HCT116 (cell line): ENCODE results near the gene DCN. TPM values are rescaled to one million over a fixed set of nuclear protein-coding genes. Genes with fewer than 3 reads are reported as not detected.

Experiments used
- ATAC-seq: fragments of 200-7000 bp; cut with Tn5 transposase; 2 replicates; pipeline ENCODE4 v1.9.1; 2020; ENCODE audit warnings: mild to moderate bottlenecking, moderate library complexity
- Bru-seq: library from RNA; stranded (reverse); fragments of 400-500 nt; gene quantifications from one replicate; lab custom pipeline; 2021; lab: Mats Ljungman, UMichigan
- BruChase-seq, 2 experiments: library from RNA; stranded (reverse); fragments of 400-500 nt; gene quantifications; one replicate each; lab custom pipeline; 2021; lab: Mats Ljungman, UMichigan
- BruUV-seq: library from RNA; stranded (reverse); fragments of 400-500 nt; replicated peaks from 2 replicates; lab custom pipeline; 2021; lab: Mats Ljungman, UMichigan
- CTCF ChIA-PET: fragments of 300-600 bp; sonication (Branson Sonifier 250); formaldehyde crosslinking; loops from one replicate; lab custom pipeline; 2021; ENCODE audit warnings: antibody characterized with exemption; lab: Charles Lee
- POLR2A ChIA-PET: fragments of 300-600, 350-600 bp; sonication (Branson Sonifier 250); formaldehyde crosslinking; loops from one replicate; lab custom pipeline; 2021; ENCODE audit warnings: antibody characterized with exemption; lab: Charles Lee
- RAD21 ChIA-PET, 2 experiments: fragments of 300-600 bp; sonication (Branson Sonifier 250); formaldehyde crosslinking; loops; one replicate each; lab custom pipeline; 2023; ENCODE audit warnings: low total read pairs in 2 of 2; ENCODE audit not compliant: uncharacterized antibody in 2 of 2, unreplicated experiment in 2 of 2, low non-redundant PET in 1 of 2; lab: Charles Lee
- DNase-seq: peaks from one replicate; pipeline ENCODE4 v3.0.0-alpha.2; 2010; ENCODE audit warnings: low read depth, low spot score
- H2AFZ ChIP-seq: fragments of 200-600 bp; shearing (Covaris generic), sonication (generic); 2 replicates; pipeline ENCODE4 v1.6.1; 2017; ENCODE audit warnings: low read depth, mixed run types, mixed read lengths, antibody characterized with exemption, low read length; ENCODE audit not compliant: poor library complexity, severe bottlenecking
- H3K27ac ChIP-seq: 2 replicates; pipeline ENCODE4 v1.5.1; 2012; ENCODE audit warnings: low read depth, low read length
- H3K27me3 ChIP-seq: fragments of 200-600 bp; sonication (generic); 2 replicates; pipeline ENCODE4 v1.6.1; 2016; ENCODE audit warnings: mixed run types, low read length, mixed read lengths; ENCODE audit not compliant: insufficient read depth
- H3K36me3 ChIP-seq, 2 experiments: fragments of 200-500 bp in 1 of 2; fragments of 200-600 bp in 1 of 2; sonication (Bioruptor generic) in 1 of 2; sonication (generic) in 1 of 2; 2 replicates each; pipeline versions ENCODE4 v1.5.1 to v1.6.1; 2014 to 2016; ENCODE audit warnings: low read length in 2 of 2, inconsistent platforms in 1 of 2, mixed read lengths in 1 of 2, mixed run types in 1 of 2; ENCODE audit not compliant: insufficient read depth in 2 of 2, control insufficient read depth in 1 of 2
- H3K4me1 ChIP-seq, 2 experiments: fragments of 200-600 bp in 1 of 2; sonication (generic) in 1 of 2; 2 replicates each; pipeline versions ENCODE4 v1.5.1 to v1.6.1; 2012 to 2017; ENCODE audit warnings: low read length in 2 of 2, inconsistent platforms in 1 of 2, mild to moderate bottlenecking in 1 of 2, mixed read lengths in 1 of 2, mixed run types in 1 of 2, moderate library complexity in 1 of 2; ENCODE audit not compliant: insufficient read depth in 2 of 2, control insufficient read depth in 1 of 2
- H3K4me2 ChIP-seq: fragments of 200-600 bp; sonication (generic); 2 replicates; pipeline ENCODE4 v1.6.1; 2017; ENCODE audit warnings: mixed run types, low read length, mixed read lengths
- H3K4me3 ChIP-seq, 2 experiments: fragments of 200-600 bp in 1 of 2; sonication (generic) in 1 of 2; replicated peaks in 1 of 2; 2 replicates each; pipeline ENCODE4 v1.5.1; 2011 to 2016; ENCODE audit warnings: low read length in 2 of 2, control low read depth in 1 of 2, low read depth in 1 of 2, mild to moderate bottlenecking in 1 of 2, mixed read lengths in 1 of 2, mixed run types in 1 of 2
- H3K79me2 ChIP-seq: fragments of 200-600 bp; sonication (generic); 2 replicates; pipeline ENCODE4 v1.6.1; 2017; ENCODE audit warnings: mild to moderate bottlenecking, mixed run types, low read length, moderate library complexity, mixed read lengths; ENCODE audit not compliant: insufficient read depth
- H3K9ac ChIP-seq: fragments of 200-600 bp; sonication (generic); 2 replicates; pipeline ENCODE4 v1.6.1; 2016; ENCODE audit warnings: low read length, mixed read lengths
- H3K9me2 ChIP-seq: fragments of 200-600 bp; sonication (generic), shearing (Covaris generic); 2 replicates; pipeline ENCODE4 v1.6.1; 2017; ENCODE audit warnings: mixed run types, mild to moderate bottlenecking, moderate library complexity; ENCODE audit not compliant: insufficient read depth
- H3K9me3 ChIP-seq, 2 experiments: fragments of 200-500 bp in 1 of 2; fragments of 200-600 bp in 1 of 2; sonication (Bioruptor generic) in 1 of 2; sonication (generic) in 1 of 2; 2 replicates each; pipeline ENCODE4 v1.6.1; 2014 to 2017; ENCODE audit warnings: low read length in 2 of 2, mixed read lengths in 2 of 2, inconsistent platforms in 1 of 2, low read depth in 1 of 2, mild to moderate bottlenecking in 1 of 2, mixed run types in 1 of 2, moderate library complexity in 1 of 2; ENCODE audit not compliant: control insufficient read depth in 1 of 2, insufficient read depth in 1 of 2
- H4K20me1 ChIP-seq: fragments of 200-600 bp; sonication (generic), shearing (Covaris generic); 2 replicates; pipeline ENCODE4 v1.6.1; 2017; ENCODE audit warnings: mixed run types, mild to moderate bottlenecking, moderate library complexity; ENCODE audit not compliant: insufficient read depth
- ATF3 ChIP-seq: IDR thresholded peaks from 2 replicates; pipeline ENCODE4 v1.6.1; 2012
- CBX3 ChIP-seq: IDR thresholded peaks from 2 replicates; pipeline ENCODE4 v1.6.1; 2012; ENCODE audit warnings: low read depth
- EGR1 ChIP-seq: IDR thresholded peaks from 2 replicates; pipeline ENCODE4 v1.6.1; 2012; ENCODE audit warnings: low read depth
- ELF1 ChIP-seq: IDR thresholded peaks from 2 replicates; pipeline ENCODE4 v1.6.1; 2012; ENCODE audit warnings: low read depth, borderline replicate concordance
- EZH2phosphoT487 ChIP-seq: fragments of 200-600 bp; IDR thresholded peaks from 2 replicates; pipeline ENCODE4 v1.6.1; 2018; ENCODE audit warnings: antibody characterized with exemption, borderline replicate concordance
- MAX ChIP-seq: IDR thresholded peaks from 2 replicates; pipeline ENCODE4 v1.6.1; 2012
- POLR2AphosphoS5 ChIP-seq: IDR thresholded peaks from 2 replicates; pipeline ENCODE4 v1.6.1; 2011; ENCODE audit warnings: mild to moderate bottlenecking, low read depth, low read length, moderate library complexity
- SP1 ChIP-seq: IDR thresholded peaks from 2 replicates; pipeline ENCODE4 v1.6.1; 2012; ENCODE audit warnings: low read depth
- SRF ChIP-seq: IDR thresholded peaks from 2 replicates; pipeline ENCODE4 v1.6.1; 2012; ENCODE audit warnings: low read depth
- TCF7L2 ChIP-seq: IDR thresholded peaks from 2 replicates; pipeline ENCODE4 v1.7.0; 2011; ENCODE audit warnings: borderline replicate concordance, inconsistent platforms; ENCODE audit not compliant: insufficient read depth, insufficient read length; ENCODE audit errors: extremely low read depth
- YY1 ChIP-seq: IDR thresholded peaks from 2 replicates; pipeline ENCODE4 v1.6.1; 2011; ENCODE audit warnings: low read length, low read depth, moderate library complexity, mild to moderate bottlenecking; ENCODE audit not compliant: insufficient replicate concordance; ENCODE audit errors: extremely low read depth
- ZBTB33 ChIP-seq: IDR thresholded peaks from 2 replicates; pipeline ENCODE4 v1.6.1; 2011; ENCODE audit warnings: mild to moderate bottlenecking, low read length, moderate library complexity; ENCODE audit not compliant: insufficient replicate concordance; ENCODE audit errors: extremely low read depth
- intact Hi-C: fragments of 100-400 bp; cut with micrococcal nuclease; formaldehyde crosslinking; loops from 2 replicates; pipeline ENCODE4 v1.10.0; 2022
- long read RNA-seq: library from polyadenylated mRNA; unstranded; transcript quantifications from one replicate; pipeline ENCODE4 v2.0.0, GENCODE V29; 2021; ENCODE audit not compliant: unreplicated experiment
- polyA plus RNA-seq: library from polyadenylated mRNA; unstranded; fragments of >200 nt; gene quantifications from 2 replicates; pipeline ENCODE4 v1.2.1, GENCODE V29; 2012; ENCODE audit warnings: missing spikeins
- total RNA-seq: library from RNA; stranded (reverse); gene quantifications from one replicate; pipeline ENCODE4 v1.2.1, GENCODE V29; 2021; ENCODE audit not compliant: unreplicated experiment

Gene DCN
- 3.6 TPM for total RNA-seq
- not detected in 2 replicates for polyA plus RNA-seq
- not detected for Bru-seq, nascent RNA
- BruChase-seq, experiment 1, labeled RNA remaining after a 6-hour chase = not detected
- BruChase-seq, experiment 2, labeled RNA remaining after a 2-hour chase = not detected
- long read RNA-seq = 0 reads

GRCh38 chr12:91182636-91183455 lies at the start of gene DCN:
DCN (minus strand) TSS chr12:91182817; CDS start chr12:91178552, 4,265 bp downstream.
- Histone ChIP-seq H2AFZ (no peak within 1 kb of the TSS), H3K4me3 (no peak within 1 kb of the TSS), H3K9me2 (no peaks in the 10 kb centered on the region), H3K9me3 (no peaks in the 10 kb centered on the region), H4K20me1 (no peaks in the 10 kb centered on the region), H3K4me2 (no peak within 1 kb of the TSS), H3K27me3 (no peaks in the 10 kb centered on the region), H3K9ac (no peak within 1 kb of the TSS), H3K4me1 (no peaks in the 10 kb centered on the region), H3K79me2 (no peaks in the 10 kb centered on the region), H3K27ac (no peak within 1 kb of the TSS), H3K36me3 (no peaks in the 10 kb centered on the region)
- ChIA-PET RAD21 (no interaction called here), CTCF (interaction anchor here (1.4 kb wide), 1 partner anchor 173 kb away, joined by 5 read pairs; no protein-coding TSS in a partner anchor), POLR2A (no interaction called here)
- ATAC-seq (no peak), DNase-seq (no peak)
- BruUV-seq = no TSS peak
- intact Hi-C loops = no loop called here
- TF ChIP-seq SP1 = no peak
- no peak for TF ChIP-seq ATF3
- no peak for TF ChIP-seq SRF

GRCh38 chr12:91230841-91231240 lies 48.2 kb upstream of the DCN start:
- H3K4me3 ChIP-seq = no peak overlapping the region
- H2AFZ ChIP-seq = no peak overlapping the region
- H3K36me3 ChIP-seq = no peaks in the 10 kb centered on the region
- H3K27ac ChIP-seq = no peak overlapping the region
- intact Hi-C loops = no loop called here
- no TSS peak for BruUV-seq
- H3K4me2 ChIP-seq = no peak overlapping the region
- POLR2A ChIA-PET = no interaction called here
- ATAC-seq (no peak), DNase-seq (no peak)
- no peaks in the 10 kb centered on the region for H3K4me1 ChIP-seq
- H3K9me2 ChIP-seq = no peaks in the 10 kb centered on the region
- no peaks in the 10 kb centered on the region for H3K27me3 ChIP-seq
- no peak overlapping the region for H3K9ac ChIP-seq
- H3K9me3 ChIP-seq = no peaks in the 10 kb centered on the region
- H4K20me1 ChIP-seq = no peaks in the 10 kb centered on the region
- no peaks in the 10 kb centered on the region for H3K79me2 ChIP-seq
- RAD21 ChIA-PET = no interaction called here
- CTCF ChIA-PET = no interaction called here
- TF ChIP-seq ZBTB33 (no peak), MAX (no peak), SRF (no peak), CBX3 (no peak), ELF1 (no peak), YY1 (no peak), EZH2phosphoT487 (no peak), SP1 (no peak), POLR2AphosphoS5 (no peak), ATF3 (no peak), EGR1 (no peak), TCF7L2 (no peak)
